Mesenchymal stem cell (in vitro differentiated cells and primary cell): Measurements from ENCODE around the gene ADGRV1.

ENCODE experiments used
- DNase-seq: peaks from one replicate; pipeline ENCODE4 v3.0.0-alpha.2; 2013
- H2AFZ ChIP-seq: one replicate; pipeline ENCODE4 v1.6.1; 2013; ENCODE audit warnings: low read depth, mild to moderate bottlenecking, control low read depth, inconsistent platforms, low read length, moderate library complexity
- H2AK5ac ChIP-seq: 2 replicates; pipeline ENCODE4 v1.6.1; 2013; ENCODE audit warnings: low read length, moderate library complexity, mild to moderate bottlenecking, inconsistent platforms; ENCODE audit not compliant: severe bottlenecking
- H2BK120ac ChIP-seq: one replicate; pipeline ENCODE4 v1.6.1; 2013; ENCODE audit warnings: low read depth, mild to moderate bottlenecking, inconsistent platforms, low read length, moderate library complexity
- H2BK12ac ChIP-seq, 2 experiments: one replicate each; pipeline ENCODE4 v1.6.1; 2013; ENCODE audit warnings: inconsistent platforms in 2 of 2, low read length in 2 of 2, mild to moderate bottlenecking in 2 of 2, moderate library complexity in 2 of 2, control low read depth in 1 of 2
- H2BK15ac ChIP-seq: one replicate; pipeline ENCODE4 v1.6.1; 2013; ENCODE audit warnings: mild to moderate bottlenecking, low read depth, inconsistent platforms; ENCODE audit not compliant: poor library complexity, severe bottlenecking
- H2BK5ac ChIP-seq: 2 replicates; pipeline ENCODE4 v1.6.1; 2013; ENCODE audit warnings: low read depth, mild to moderate bottlenecking, low read length, control low read depth, inconsistent platforms; ENCODE audit not compliant: poor library complexity, severe bottlenecking
- H3K14ac ChIP-seq, 2 experiments: one replicate each; pipeline ENCODE4 v1.6.1; 2013; ENCODE audit warnings: inconsistent platforms in 2 of 2, low read length in 2 of 2, control low read depth in 1 of 2, mild to moderate bottlenecking in 1 of 2, moderate library complexity in 1 of 2
- H3K18ac ChIP-seq, 2 experiments: one replicate each; pipeline ENCODE4 v1.6.1; 2013; ENCODE audit warnings: inconsistent platforms in 2 of 2, low read length in 2 of 2, control low read depth in 1 of 2, low read depth in 1 of 2, mild to moderate bottlenecking in 1 of 2
- H3K23ac ChIP-seq, 2 experiments: one replicate each; pipeline ENCODE4 v1.6.1; 2013; ENCODE audit warnings: inconsistent platforms in 2 of 2, low read length in 2 of 2, mild to moderate bottlenecking in 2 of 2, moderate library complexity in 2 of 2, control low read depth in 1 of 2
- H3K27ac ChIP-seq: 2 replicates; pipeline ENCODE4 v1.5.1; 2013; ENCODE audit warnings: mild to moderate bottlenecking, moderate library complexity, low read length, control low read depth, inconsistent platforms; ENCODE audit not compliant: poor library complexity, severe bottlenecking
- H3K27me3 ChIP-seq, 2 experiments: 2 replicates each; pipeline versions ENCODE4 v1.6.1 to v1.7.0; 2013; ENCODE audit warnings: low read length in 2 of 2, mild to moderate bottlenecking in 2 of 2, moderate library complexity in 2 of 2, control low read depth in 1 of 2, inconsistent platforms in 1 of 2; ENCODE audit not compliant: control insufficient read depth in 1 of 2, insufficient read depth in 1 of 2
- H3K36me3 ChIP-seq, 2 experiments: 2 replicates each; pipeline versions ENCODE4 v1.6.1 to v1.7.0; 2013; ENCODE audit warnings: low read length in 2 of 2, control low read depth in 1 of 2, inconsistent platforms in 1 of 2, low read depth in 1 of 2, mild to moderate bottlenecking in 1 of 2; ENCODE audit not compliant: insufficient read depth in 2 of 2, control insufficient read depth in 1 of 2
- H3K4ac ChIP-seq, 2 experiments: one replicate each; pipeline ENCODE4 v1.6.1; 2013; ENCODE audit warnings: inconsistent platforms in 2 of 2, low read length in 2 of 2, mild to moderate bottlenecking in 2 of 2, moderate library complexity in 2 of 2, control low read depth in 1 of 2, low read depth in 1 of 2
- H3K4me1 ChIP-seq: 2 replicates; pipeline ENCODE4 v1.6.1; 2013; ENCODE audit warnings: low read depth, low read length, control low read depth; ENCODE audit not compliant: control insufficient read depth, insufficient read depth
- H3K4me2 ChIP-seq: 2 replicates; pipeline ENCODE4 v1.6.1; 2013; ENCODE audit warnings: low read length, mild to moderate bottlenecking, inconsistent platforms; ENCODE audit not compliant: poor library complexity, severe bottlenecking
- H3K4me3 ChIP-seq, 2 experiments: 2 replicates each; pipeline versions ENCODE4 v1.5.1 to v1.7.0; 2013; ENCODE audit warnings: low read length in 2 of 2, mild to moderate bottlenecking in 2 of 2, control low read depth in 1 of 2, low read depth in 1 of 2; ENCODE audit not compliant: insufficient read depth in 1 of 2
- H3K79me1 ChIP-seq: replicated peaks from 2 replicates; pipeline ENCODE4 v1.6.1; 2013; ENCODE audit warnings: mild to moderate bottlenecking, control low read depth, low read length, inconsistent platforms; ENCODE audit not compliant: poor library complexity, severe bottlenecking
- H3K9ac ChIP-seq: 2 replicates; pipeline ENCODE4 v1.7.0; 2013; ENCODE audit warnings: mild to moderate bottlenecking, low read length, moderate library complexity
- H3K9me3 ChIP-seq: 2 replicates; pipeline ENCODE4 v1.7.0; 2013; ENCODE audit warnings: mild to moderate bottlenecking, low read length; ENCODE audit not compliant: control insufficient read depth
- H4K8ac ChIP-seq: one replicate; pipeline ENCODE4 v1.6.1; 2013; ENCODE audit warnings: inconsistent platforms, mild to moderate bottlenecking, low read length, moderate library complexity
- H4K91ac ChIP-seq: one replicate; pipeline ENCODE4 v1.6.1; 2013; ENCODE audit warnings: mild to moderate bottlenecking, low read length, inconsistent platforms
- WGBS: methylation state at CpG from one replicate; pipeline ENCODE4 v1.1.7; 2013; ENCODE audit warnings: mixed read lengths; 5-methylcytosine and 5-hydroxymethylcytosine counted together

ADGRV1 gene

GRCh38 chr5:90882448-90882847 lies 323.9 kb downstream of the ADGRV1 start:
- 67% methylated on average over 1 of the region's 2 CpGs for WGBS
- Histone ChIP-seq H3K9ac (no peak overlapping the region), H2AFZ (no peak overlapping the region), H3K9me3 (no peaks in the 10 kb centered on the region), H2BK120ac (no peak overlapping the region), H2BK15ac (no peak overlapping the region), H3K27me3 (no peaks in the 10 kb centered on the region), H2BK12ac (no peak overlapping the region), H3K14ac (no peak overlapping the region), H2AK5ac (no peak overlapping the region), H2BK5ac (no peak overlapping the region), H3K23ac (no peak overlapping the region), H3K4me3 (no peak overlapping the region), H3K4me1 (peaks cover 2% of the 10 kb centered on the region), H3K79me1 (no peaks in the 10 kb centered on the region), H3K4me2 (no peak overlapping the region), H3K18ac (no peak overlapping the region), H3K4ac (no peak overlapping the region), H3K27ac (no peak overlapping the region), H3K36me3 (no peaks in the 10 kb centered on the region), H4K91ac (no peak overlapping the region), H4K8ac (no peak overlapping the region)
- no peak for DNase-seq

- no peak overlapping the region for H3K4me2 ChIP-seq
- H4K91ac ChIP-seq, result no peak overlapping the region
- no peak overlapping the region for H3K14ac ChIP-seq
- H2AFZ ChIP-seq, result no peak overlapping the region
- no peak overlapping the region for H3K18ac ChIP-seq
- no peaks in the 10 kb centered on the region for H3K27me3 ChIP-seq
- H3K23ac ChIP-seq, result no peak overlapping the region
- H3K4me3 ChIP-seq, result no peak overlapping the region
- no peaks in the 10 kb centered on the region for H3K79me1 ChIP-seq
- H2AK5ac ChIP-seq, result no peak overlapping the region
- no peak overlapping the region for H2BK120ac ChIP-seq
- H3K9me3 ChIP-seq, result no peaks in the 10 kb centered on the region
- no peak for DNase-seq
- H2BK15ac ChIP-seq, result no peak overlapping the region
- H2BK5ac ChIP-seq, result no peak overlapping the region
- WGBS, result 90% methylated on average over 1 of the region's 1 CpG
- no peaks in the 10 kb centered on the region for H3K4me1 ChIP-seq
- no peaks in the 10 kb centered on the region for H3K36me3 ChIP-seq
- no peak overlapping the region for H3K4ac ChIP-seq
- no peak overlapping the region for H2BK12ac ChIP-seq
- H4K8ac ChIP-seq, result no peak overlapping the region
- H3K9ac ChIP-seq, result no peak overlapping the region
- no peak overlapping the region for H3K27ac ChIP-seq
Measured at GRCh38 chr5:90885180-90885868, 326.7 kb downstream of the ADGRV1 start.

DNA sequence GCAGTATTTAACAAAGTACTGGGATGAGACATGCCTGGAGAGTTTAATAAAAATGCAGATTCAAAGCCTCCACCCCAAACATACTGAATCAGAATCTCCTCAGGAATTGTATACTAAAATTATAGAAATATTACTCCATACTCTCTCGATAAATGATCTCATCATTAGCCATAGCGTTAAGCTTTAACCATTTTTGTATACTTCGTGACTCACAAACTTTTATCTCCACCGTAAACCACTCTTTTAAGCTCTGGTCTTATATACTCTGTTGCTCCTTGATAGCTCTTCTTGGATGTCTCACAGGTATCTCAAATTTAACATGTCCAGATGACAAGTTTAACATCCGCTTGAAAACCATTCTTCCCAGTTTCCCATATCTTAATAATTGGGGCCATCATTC lies 327.8 kb downstream of the ADGRV1 start:
- Histone ChIP-seq H3K14ac (no peak overlapping the region), H3K9ac (no peak overlapping the region), H4K8ac (no peak overlapping the region), H3K27ac (no peak overlapping the region), H3K9me3 (no peaks in the 10 kb centered on the region), H2BK5ac (no peak overlapping the region), H2BK15ac (no peak overlapping the region), H3K4me3 (no peak overlapping the region), H2AK5ac (no peak overlapping the region), H3K36me3 (no peaks in the 10 kb centered on the region), H4K91ac (no peak overlapping the region), H3K4me2 (no peak overlapping the region), H2BK120ac (no peak overlapping the region), H3K4ac (no peak overlapping the region), H3K4me1 (no peaks in the 10 kb centered on the region), H2BK12ac (no peak overlapping the region), H3K18ac (no peak overlapping the region), H3K27me3 (no peaks in the 10 kb centered on the region), H3K23ac (no peak overlapping the region), H2AFZ (no peak overlapping the region), H3K79me1 (no peaks in the 10 kb centered on the region)
- 98% methylated on average over 5 of the region's 5 CpGs for WGBS
- no peak for DNase-seq

- H3K4me3 ChIP-seq, result no peak overlapping the region
- WGBS, result no CpG with 5 or more reads among the region's 1 CpG
Measured at GRCh38 chr5:90888511-90889324, 330.1 kb downstream of the ADGRV1 start.

More at GRCh38 chr5:90888511-90889324, 330.1 kb downstream of the ADGRV1 start:
- H3K4me2 ChIP-seq, result no peak overlapping the region
- no peak overlapping the region for H4K8ac ChIP-seq
- H2BK12ac ChIP-seq, result no peak overlapping the region
- no peak for DNase-seq
- H3K14ac ChIP-seq, result no peak overlapping the region
- no peaks in the 10 kb centered on the region for H3K79me1 ChIP-seq
- H2BK120ac ChIP-seq, result no peak overlapping the region
- H2AFZ ChIP-seq, result no peak overlapping the region
- no peaks in the 10 kb centered on the region for H3K27me3 ChIP-seq
- H2BK5ac ChIP-seq, result no peak overlapping the region
- H3K18ac ChIP-seq, result no peak overlapping the region
- H3K4ac ChIP-seq, result no peak overlapping the region
- no peak overlapping the region for H3K9ac ChIP-seq
- H2BK15ac ChIP-seq, result no peak overlapping the region
- no peak overlapping the region for H2AK5ac ChIP-seq
- H3K9me3 ChIP-seq, result no peaks in the 10 kb centered on the region
- no peaks in the 10 kb centered on the region for H3K36me3 ChIP-seq
- no peak overlapping the region for H3K23ac ChIP-seq
- no peak overlapping the region for H4K91ac ChIP-seq
- H3K27ac ChIP-seq, result no peak overlapping the region
- no peaks in the 10 kb centered on the region for H3K4me1 ChIP-seq
